Left lung (tissue), 10 donors: ENCODE data around the gene CACNA1D. TPM values are rescaled to one million over a fixed set of nuclear protein-coding genes. Genes with fewer than 3 reads are reported as not detected.
A peak's percentile ranks its signal among the peaks of the same experiment; 100 is the strongest.

Experiments
- ATAC-seq: fragments of 200-7000 bp; cut with Tn5 transposase; one replicate; pipeline ENCODE4 v1.9.1; 2020; ENCODE audit warnings: moderate library complexity
- DNase-seq, 4 donors: peaks; one replicate each; pipeline ENCODE4 v3.0.0-alpha.2; 2013 to 2020
- H3K27ac ChIP-seq, 2 donors: fragments of 200-600 bp; sonication (generic) in 1 of 2; one replicate each; pipeline versions ENCODE4 v1.5.0 to v1.8.0; 2020 to 2021
- H3K27me3 ChIP-seq, 2 donors: fragments of 200-600 bp; sonication (generic) in 1 of 2; one replicate each; pipeline versions ENCODE4 v1.5.0 to v1.8.0; 2020 to 2021
- H3K36me3 ChIP-seq, 2 donors: fragments of 200-600 bp; sonication (generic) in 1 of 2; one replicate each; pipeline versions ENCODE4 v1.5.0 to v1.8.0; 2020 to 2021
- H3K4me1 ChIP-seq, 2 donors: fragments of 200-600 bp; one replicate each; pipeline ENCODE4 v1.8.0; 2021
- H3K4me3 ChIP-seq, 2 donors: fragments of 200-600 bp; sonication (generic) in 1 of 2; one replicate each; pipeline versions ENCODE4 v1.5.0 to v1.8.0; 2020 to 2021; ENCODE audit warnings: mild to moderate bottlenecking in 1 of 2
- H3K9me3 ChIP-seq, 2 donors: fragments of 200-600 bp; sonication (generic) in 1 of 2; one replicate each; pipeline versions ENCODE4 v1.5.0 to v1.8.0; 2020 to 2021
- CTCF ChIP-seq, 2 donors: fragments of 200-600 bp; sonication (generic) in 1 of 2; IDR thresholded peaks; one replicate each; pipeline versions ENCODE4 v1.5.0 to v1.8.0; 2021; ENCODE audit warnings: antibody characterized with exemption in 2 of 2
- intact Hi-C, 2 donors: fragments of 100-400 bp; cut with DNase I; formaldehyde crosslinking; loops; one replicate each; pipeline versions ENCODE4 v1.11.2 to v1.14.2; 2022
- polyA plus RNA-seq, 6 donors: library from polyadenylated mRNA; unstranded; fragments of 120-200 nt; gene quantifications; one replicate each; pipeline ENCODE4 v1.2.1, GENCODE V29; 2013; ENCODE audit not compliant: insufficient read length in 6 of 6
- total RNA-seq, 2 donors: library from RNA; stranded (reverse); fragmentation: NEBNext Ultra II Directional; extraction: Animal tissue kit (Norgen Biotek cat#: 25700); gene quantifications; one replicate each; pipeline ENCODE4 v1.2.1, GENCODE V29; 2021
- donor health status: DM: no; HTN: yes; CAD: no.
- donor health status: DM: no; HTN: no; CAD: no.

CACNA1D gene
- total and polyA plus RNA-seq, 8 donors, result 32.6 to 78.2 (median 56.2) TPM

DNA sequence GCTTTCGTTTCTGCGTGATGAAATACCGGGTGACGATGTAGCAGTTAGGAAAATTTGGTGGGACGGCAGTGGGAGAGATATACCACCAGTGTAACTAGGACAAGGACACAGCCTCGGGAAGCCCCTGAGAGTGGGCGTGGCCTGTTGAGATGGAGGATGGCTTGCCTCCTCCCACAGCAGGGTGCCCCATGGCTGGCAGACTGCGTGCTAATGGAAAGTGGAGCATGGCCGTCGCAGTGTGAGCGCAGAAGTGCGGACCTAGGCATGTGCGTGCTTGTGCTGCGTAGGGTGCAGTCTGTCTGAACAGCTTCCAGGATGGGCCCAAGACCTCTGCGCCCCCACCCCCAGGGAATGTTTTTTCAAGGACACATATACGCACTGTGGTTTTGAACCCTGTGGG, 295.0 kb downstream of the CACNA1D start:
- ATAC-seq, result no peak
- no peaks in the 10 kb centered on the region for H3K4me1 ChIP-seq
- no peak overlapping the region for H3K27ac ChIP-seq
- H3K9me3 ChIP-seq, result no peaks in the 10 kb centered on the region
- no peaks in the 10 kb centered on the region for H3K27me3 ChIP-seq
- DNase-seq, result no peak
- H3K4me3 ChIP-seq, result no peak overlapping the region
- no peaks in the 10 kb centered on the region for H3K36me3 ChIP-seq
- intact Hi-C loops, result no loop called here
- TF ChIP-seq CTCF (IDR thresholded peaks at IDR 0.05), result no peak

DNA sequence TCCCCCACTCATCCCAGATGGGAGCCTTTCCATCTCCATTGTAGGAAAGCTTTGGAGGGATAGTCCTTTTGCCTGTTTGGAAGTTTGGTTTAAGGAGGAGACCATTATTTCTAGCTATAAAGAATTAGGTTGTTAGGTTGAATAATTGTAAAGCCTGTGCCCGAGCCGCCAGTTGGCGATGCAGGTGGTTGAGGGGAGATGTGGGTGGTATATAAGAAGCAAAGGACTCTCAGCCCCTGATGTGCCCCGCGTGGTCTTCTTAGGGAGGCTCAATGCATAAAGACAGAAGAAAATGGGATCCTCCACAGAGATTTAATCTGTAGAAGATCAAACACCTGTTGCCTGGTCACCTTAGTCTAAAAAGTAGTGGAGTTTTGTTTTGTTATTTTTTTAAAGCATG, 296.1 kb downstream of the CACNA1D start:
- H3K27me3 ChIP-seq, result no peaks in the 10 kb centered on the region
- no peaks in the 10 kb centered on the region for H3K4me1 ChIP-seq
- H3K27ac ChIP-seq, result no peak overlapping the region
- DNase-seq (no peak), ATAC-seq (no peak)
- H3K4me3 ChIP-seq, result no peak overlapping the region
- intact Hi-C loops, result no loop called here
- no peaks in the 10 kb centered on the region for H3K36me3 ChIP-seq
- no peak for TF ChIP-seq CTCF (IDR thresholded peaks at IDR 0.05)
- no peaks in the 10 kb centered on the region for H3K9me3 ChIP-seq

GRCh38 chr3:53791317-53791716, 296.9 kb downstream of the CACNA1D start:
- Histone ChIP-seq H3K36me3 (no peaks in the 10 kb centered on the region), H3K9me3 (no peaks in the 10 kb centered on the region), H3K4me1 (no peaks in the 10 kb centered on the region), H3K27ac (no peak overlapping the region), H3K4me3 (no peak overlapping the region), H3K27me3 (no peaks in the 10 kb centered on the region)
- intact Hi-C loops, result no loop called here
- ATAC-seq (no peak), DNase-seq (no peak)
- no peak for TF ChIP-seq CTCF (IDR thresholded peaks at IDR 0.05)

DNA sequence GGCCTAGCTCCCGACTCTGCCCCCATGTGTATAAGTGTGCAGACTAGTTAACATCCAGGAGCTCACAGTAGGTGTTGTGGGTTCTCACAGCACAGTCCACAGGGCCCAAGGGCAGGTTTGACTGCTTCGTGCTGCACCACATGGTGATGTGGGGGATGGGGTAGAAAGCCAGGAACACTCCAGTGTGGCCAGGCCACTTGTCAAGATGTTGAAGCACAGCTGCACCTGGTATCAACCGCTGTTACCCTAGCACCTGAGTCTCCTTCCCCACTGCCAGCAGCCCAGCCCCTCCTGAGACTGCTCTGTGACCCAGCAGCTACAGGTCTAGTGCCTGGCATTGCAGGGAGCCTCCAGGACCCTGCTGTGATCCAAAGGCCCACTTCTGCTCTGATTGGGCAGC, 298.5 kb downstream of the CACNA1D start:
- intact Hi-C loops, result no loop called here
- no peak overlapping the region for H3K27ac ChIP-seq
- TF ChIP-seq CTCF (IDR thresholded peaks at IDR 0.05), result no peak
- no peaks in the 10 kb centered on the region for H3K9me3 ChIP-seq
- H3K4me3 ChIP-seq, result no peak overlapping the region
- H3K36me3 ChIP-seq, result no peaks in the 10 kb centered on the region
- no peaks in the 10 kb centered on the region for H3K4me1 ChIP-seq
- peak in 1 of 4 donors; percentile 19 for DNase-seq
- no peaks in the 10 kb centered on the region for H3K27me3 ChIP-seq
- ATAC-seq, result no peak

DNA sequence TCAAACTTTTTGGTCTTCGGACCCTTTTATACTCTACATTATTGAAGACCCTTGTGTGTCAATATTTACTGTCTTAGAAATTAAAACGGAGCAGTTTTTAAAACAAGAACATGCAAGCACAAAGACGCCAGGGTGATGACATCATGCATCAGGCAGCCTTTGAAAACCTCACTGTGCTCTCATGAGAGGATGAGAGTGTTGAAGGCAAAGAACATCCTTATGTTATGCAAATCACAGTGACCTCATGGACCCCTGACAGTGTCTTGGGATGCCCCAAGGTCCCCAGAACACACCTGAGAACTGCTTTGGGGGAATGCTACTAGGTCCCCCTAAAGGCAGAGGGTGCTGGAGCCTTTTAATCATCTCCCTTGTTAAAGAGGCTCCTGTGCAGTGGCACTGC, 300.2 kb downstream of the CACNA1D start:
- H3K36me3 ChIP-seq, result no peaks in the 10 kb centered on the region
- ATAC-seq, result no peak
- H3K27ac ChIP-seq, result no peak overlapping the region
- intact Hi-C loops, result no loop called here
- H3K9me3 ChIP-seq, result no peaks in the 10 kb centered on the region
- no peak for DNase-seq
- no peaks in the 10 kb centered on the region for H3K4me1 ChIP-seq
- TF ChIP-seq CTCF (IDR thresholded peaks at IDR 0.05), result no peak
- H3K27me3 ChIP-seq, result no peaks in the 10 kb centered on the region
- no peak overlapping the region for H3K4me3 ChIP-seq
